HG03442 (cell line): Measurements from ENCODE around the gene FSD1.
A peak's percentile ranks its signal among the peaks of the same experiment; 100 is the strongest.
"Not testable (repeated sequence)": the region's sequence is repeated elsewhere in the genome, so short reads cannot be mapped to it uniquely, and the experiment has no call there.

ENCODE experiments used
- ATAC-seq: cut with Tn5 transposase; IDR thresholded peaks from one replicate; pipeline ENCODE4 v1.9.1; 2021; ENCODE audit warnings: mild to moderate bottlenecking, moderate library complexity; ENCODE audit not compliant: unreplicated experiment

Gene FSD1

DNA sequence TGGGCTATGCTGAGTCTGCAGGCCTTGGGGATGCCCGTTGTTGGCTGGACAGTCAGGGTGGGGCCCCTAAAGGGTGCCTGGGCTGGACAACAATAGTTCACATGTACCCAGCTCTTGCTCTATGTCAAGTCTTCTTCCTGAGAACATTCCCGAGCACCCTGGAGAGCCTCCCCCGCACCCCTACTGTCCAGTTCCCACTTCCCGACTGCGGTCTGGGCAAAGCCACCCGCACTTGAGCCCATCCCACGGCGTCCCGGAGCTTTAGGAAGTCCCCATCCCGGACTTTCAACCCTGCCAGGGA lies 37.9 kb downstream of the FSD1 start:
- ATAC-seq: no peak

DNA sequence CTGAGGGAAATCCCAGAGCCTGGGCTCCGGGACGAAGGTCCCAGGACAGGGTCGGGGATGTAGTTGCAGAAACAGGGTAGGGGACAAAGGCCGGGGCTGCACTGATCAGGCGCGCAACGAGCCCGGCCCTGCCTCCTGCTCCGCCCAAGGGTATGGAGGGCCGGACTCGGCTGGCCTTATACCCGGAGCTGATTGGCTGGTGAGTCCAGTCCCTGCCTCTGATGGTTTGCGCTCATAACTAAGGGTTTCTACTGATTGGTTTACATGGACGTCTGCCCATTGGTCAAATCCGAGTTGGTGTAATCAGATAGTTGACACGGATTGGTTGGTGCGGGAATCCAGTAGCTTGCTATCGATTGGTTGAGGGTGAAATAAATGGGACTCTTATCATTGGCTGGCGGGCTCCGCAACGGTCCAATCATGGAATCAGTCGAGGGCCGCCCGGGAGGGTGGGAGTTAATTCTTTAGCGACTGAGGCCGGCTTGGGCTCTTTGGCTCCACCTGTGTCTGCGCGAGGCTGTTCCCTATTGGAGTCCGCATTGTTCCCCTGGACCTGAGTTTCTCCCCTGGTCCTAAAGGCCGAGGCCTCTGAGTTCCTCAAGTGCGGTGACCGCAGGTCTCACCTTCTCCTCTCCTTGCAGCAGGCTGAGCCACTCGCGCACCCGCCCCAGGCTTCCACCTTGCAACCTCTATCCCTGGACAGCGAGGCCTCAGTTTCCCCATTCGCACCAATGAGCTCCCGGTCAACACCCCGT lies 38.4 kb downstream of the FSD1 start:
- ATAC-seq: peak; percentile 85

- peak; percentile 39 for ATAC-seq
These were observed 39.2 kb downstream of the FSD1 start, which contains the start of gene MPND for GRCh38 chr19:4343370-4344307. TSS of gene MPND (plus strand) at chr19:4343562. CDS start at chr19:4343594, 32 bp downstream.

DNA sequence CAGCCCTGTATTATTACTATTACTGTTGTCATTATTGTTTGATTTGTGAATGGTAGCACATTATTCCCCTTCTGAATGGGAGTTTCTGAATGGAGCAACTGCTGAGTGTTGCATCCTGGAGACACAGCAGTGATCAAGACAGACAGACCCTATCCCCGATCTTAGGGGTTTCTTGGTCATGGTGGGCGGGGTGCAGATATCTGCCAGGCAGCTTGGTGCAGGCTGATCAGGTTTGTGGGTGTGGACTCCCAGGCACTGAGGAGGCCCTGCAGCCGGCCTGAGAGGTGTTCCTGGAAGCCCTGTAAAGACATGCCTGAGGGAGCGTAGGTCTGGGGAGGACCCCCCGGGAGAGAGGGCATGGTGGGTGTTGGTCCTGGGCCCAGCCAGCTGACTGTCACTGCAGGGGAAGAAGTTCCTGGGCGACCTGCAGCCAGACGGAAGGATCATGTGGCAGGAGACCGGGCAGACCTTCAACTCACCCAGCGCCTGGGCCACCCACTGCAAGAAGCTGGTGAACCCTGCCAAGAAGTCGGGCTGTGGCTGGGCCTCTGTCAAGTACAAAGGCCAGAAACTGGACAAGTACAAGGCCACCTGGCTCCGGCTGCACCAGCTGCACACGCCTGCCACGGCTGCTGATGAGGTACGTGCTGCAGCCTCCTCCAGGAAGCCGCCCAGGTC lies 41.1 kb downstream of the FSD1 start:
- no peak for ATAC-seq

- ATAC-seq: no peak
These were observed 41.6 kb downstream of the FSD1 start for GRCh38 chr19:4346020-4346383.

- ATAC-seq: no peak
These were observed 43.1 kb downstream of the FSD1 start for GRCh38 chr19:4347521-4347920.

GRCh38 chr19:4349225-4349624 lies 44.8 kb downstream of the FSD1 start:
- ATAC-seq: not testable (repeated sequence)

DNA sequence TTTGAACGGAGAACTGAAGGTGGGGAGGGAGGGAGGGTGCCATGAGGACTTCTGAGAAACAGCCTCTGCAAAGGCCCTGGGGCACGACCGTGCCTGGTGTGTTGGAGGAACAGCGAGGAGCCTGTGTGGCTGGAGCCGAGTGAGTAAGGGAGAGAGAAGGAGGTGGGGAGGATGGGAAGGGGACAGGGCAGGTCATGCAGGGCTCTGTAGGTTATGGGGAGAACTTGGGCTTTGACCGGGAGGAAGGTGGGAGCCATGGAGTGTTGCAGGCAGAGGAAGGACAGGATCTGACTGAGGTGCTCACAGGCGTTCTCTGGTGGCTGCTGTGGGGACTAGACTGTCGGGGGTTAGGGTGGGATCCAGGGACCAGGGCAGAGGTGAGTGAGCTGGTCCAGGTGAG lies 45.7 kb downstream of the FSD1 start:
- ATAC-seq: no peak

DNA sequence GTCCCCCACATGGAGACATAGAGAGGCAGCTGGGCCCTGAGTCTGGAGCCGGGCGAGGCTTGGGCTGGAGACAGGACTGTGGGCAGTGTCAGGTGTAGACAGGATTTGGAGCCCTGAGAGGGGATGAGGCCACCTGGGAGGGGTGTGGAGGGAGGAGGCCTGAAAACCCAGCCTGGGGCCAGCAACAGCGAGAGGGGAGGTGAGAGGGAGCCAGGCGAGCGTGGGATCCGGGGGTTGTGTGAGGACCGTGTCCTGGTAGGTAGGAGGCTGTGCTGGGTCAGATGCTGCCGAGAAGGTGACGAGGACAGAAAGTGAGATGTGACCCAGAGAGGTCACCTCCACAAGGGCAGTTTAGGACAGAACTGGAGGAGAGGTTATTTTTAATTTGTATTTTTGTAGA lies 46.3 kb downstream of the FSD1 start:
- no peak for ATAC-seq

DNA sequence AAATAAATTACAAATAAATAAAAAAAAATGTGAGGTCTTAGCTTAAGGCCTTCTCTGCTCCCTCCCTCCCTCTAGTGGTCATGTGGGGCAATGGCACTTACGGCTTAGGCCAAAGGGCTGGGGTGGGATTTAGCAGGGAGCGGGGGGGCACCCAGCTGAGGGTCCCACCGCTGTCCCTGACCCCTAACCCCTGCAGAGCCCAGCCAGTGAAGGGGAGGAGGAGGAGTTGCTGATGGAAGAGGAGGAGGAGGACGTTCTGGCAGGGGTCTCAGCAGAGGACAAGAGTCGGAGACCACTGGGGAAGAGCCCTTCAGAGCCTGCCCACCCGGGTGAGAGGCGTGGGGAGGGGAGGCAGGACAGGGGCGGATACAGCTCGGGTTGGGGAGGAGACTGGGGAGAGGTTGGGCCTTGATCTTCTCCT lies 48.3 kb downstream of the FSD1 start:
- ATAC-seq: no peak

DNA sequence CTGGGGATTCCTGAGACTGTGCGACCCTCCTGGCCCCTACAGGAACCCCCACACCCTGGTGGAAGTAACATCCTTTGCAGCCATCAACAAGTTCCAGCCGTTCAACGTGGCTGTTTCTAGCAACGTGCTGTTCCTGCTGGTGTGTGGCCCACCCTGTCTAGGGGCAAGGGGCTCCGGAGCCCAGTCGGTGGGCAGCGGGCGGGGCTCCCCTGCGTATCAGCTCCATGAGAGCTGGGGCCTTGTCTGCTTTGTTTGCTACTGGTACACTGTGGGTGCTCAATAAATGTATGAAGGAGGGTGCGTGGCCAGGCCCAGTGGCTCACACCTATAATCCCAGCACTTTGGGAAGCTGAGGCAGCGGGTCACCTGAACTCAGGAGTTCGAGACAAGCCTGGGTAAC lies 49.9 kb downstream of the FSD1 start:
- ATAC-seq: no peak

DNA sequence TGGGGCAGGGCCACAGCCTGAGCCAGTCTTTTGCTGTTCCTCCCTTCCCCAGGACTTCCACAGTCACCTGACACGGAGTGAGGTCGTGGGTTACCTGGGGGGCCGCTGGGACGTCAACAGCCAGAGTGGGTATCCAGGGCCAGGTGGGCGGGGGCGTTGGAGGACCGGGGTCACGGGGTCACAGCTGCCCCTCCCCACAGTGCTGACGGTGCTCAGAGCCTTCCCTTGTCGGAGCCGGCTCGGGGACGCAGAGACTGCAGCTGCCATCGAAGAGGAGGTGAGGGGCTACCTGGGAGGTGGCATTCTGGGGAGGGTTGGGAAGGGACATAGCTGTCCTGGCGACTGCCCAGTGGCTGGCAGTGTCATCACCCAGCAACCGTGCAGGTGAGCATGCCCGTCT lies 50.5 kb downstream of the FSD1 start:
- no peak for ATAC-seq

DNA sequence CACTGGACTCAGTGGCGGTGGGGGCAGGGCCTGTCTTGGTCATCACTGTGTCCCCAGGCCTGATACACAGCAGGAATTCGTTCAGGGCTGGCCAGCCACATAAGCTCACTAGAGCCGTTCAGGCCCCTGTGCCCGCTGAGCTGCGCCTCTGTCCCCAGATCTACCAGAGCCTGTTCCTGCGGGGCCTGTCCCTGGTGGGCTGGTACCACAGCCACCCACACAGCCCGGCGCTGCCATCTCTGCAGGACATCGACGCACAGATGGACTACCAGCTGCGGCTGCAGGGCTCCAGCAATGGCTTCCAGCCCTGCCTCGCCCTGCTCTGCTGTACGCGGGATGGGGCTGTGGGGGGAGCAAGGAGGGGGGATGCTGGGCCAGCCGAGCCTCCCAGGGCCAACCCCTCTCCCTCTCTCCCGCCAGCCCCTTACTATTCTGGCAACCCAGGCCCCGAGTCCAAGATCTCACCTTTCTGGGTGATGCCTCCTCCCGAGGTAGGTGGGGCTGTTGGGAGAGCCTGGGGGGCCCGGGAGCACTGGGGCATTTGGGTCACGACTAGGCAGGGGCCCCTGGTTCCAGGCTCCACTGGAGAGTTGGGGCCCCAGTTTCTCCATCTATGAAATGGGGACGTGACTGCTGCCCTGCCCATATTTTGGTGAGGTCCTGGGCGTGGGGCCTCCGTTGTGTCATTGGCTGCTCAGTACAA lies 52.8 kb downstream of the FSD1 start:
- no peak for ATAC-seq

DNA sequence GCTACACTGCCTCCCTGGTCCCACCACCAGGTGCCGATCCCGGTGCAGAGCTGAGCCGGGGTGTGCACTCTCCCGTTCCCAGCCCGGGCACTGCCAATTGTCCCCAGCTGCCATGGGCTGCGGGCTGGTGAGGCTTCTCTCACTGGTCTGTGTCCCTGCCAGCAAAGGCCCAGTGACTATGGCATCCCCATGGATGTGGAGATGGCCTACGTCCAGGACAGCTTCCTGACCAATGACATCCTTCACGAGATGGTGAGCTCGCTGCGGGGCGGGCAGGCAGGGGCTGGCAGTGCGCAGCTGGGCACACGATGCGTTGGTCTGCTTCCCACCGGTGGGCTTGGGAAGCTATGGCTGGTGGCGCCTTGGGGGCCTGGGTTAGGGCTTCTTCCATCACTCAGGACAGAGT lies 53.5 kb downstream of the FSD1 start:
- no peak for ATAC-seq

- no peak for ATAC-seq
These were observed 54.6 kb downstream of the FSD1 start for GRCh38 chr19:4358709-4359626.

DNA sequence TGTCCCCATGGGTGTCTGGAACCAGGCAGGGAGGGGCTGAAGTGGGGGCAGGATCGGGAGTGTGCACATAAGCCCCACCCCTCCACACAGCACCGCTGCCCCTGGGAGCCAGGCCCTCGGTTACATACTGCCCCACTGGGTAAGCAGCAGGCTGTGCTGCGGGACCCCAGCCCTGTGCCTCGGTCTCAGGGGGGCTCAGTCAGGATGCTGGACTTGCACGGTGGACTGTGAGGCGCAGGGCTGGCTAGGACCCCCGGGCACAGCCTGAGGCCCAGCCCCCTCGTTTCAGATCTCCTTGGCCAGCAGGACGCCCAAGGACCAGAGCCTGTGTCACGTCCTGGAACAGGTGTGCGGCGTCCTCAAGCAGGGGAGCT lies 55.2 kb downstream of the FSD1 start:
- no peak for ATAC-seq

DNA sequence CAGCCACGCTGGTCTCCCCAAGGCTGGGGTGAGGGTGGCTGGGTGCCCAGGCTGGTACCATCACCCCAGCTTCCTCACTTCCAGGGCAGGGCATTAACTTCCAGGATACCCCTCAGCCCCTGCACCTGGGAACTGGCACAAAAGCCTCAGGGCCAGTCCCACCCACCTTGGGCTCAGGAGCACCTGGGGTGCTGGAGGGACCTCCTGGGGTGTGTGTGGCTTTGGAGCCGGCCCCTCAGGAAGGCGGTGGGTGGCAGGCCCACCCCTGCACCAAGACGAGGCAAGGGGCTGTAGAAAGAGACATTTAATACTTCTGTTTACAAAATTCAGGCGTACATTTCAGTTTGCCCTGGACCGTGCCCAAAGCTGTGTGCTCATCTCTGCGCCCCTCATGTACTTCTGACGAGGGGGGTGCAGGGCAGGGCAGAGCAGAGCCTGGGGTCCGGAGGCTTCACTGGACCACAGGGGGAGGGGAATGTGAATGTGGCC lies 55.7 kb downstream of the FSD1 start:
- no peak for ATAC-seq

GRCh38 chr19:4360641-4361151 lies 56.3 kb downstream of the FSD1 start:
- ATAC-seq: no peak

- ATAC-seq: no peak
These were observed 57.0 kb downstream of the FSD1 start for GRCh38 chr19:4361152-4362046.
